SIG-M5 (cell line): ENCODE measurements around the gene ANKMY2.
A peak's percentile ranks its signal among the peaks of the same experiment; 100 is the strongest.
"Not testable (repeated sequence)": the region's sequence is repeated elsewhere in the genome, so short reads cannot be mapped to it uniquely, and the experiment has no call there.

Experiments used
- DNase-seq: peaks from one replicate; lab custom pipeline; 2025; lab: John Stamatoyannopoulos, UW

ANKMY2 gene

DNA sequence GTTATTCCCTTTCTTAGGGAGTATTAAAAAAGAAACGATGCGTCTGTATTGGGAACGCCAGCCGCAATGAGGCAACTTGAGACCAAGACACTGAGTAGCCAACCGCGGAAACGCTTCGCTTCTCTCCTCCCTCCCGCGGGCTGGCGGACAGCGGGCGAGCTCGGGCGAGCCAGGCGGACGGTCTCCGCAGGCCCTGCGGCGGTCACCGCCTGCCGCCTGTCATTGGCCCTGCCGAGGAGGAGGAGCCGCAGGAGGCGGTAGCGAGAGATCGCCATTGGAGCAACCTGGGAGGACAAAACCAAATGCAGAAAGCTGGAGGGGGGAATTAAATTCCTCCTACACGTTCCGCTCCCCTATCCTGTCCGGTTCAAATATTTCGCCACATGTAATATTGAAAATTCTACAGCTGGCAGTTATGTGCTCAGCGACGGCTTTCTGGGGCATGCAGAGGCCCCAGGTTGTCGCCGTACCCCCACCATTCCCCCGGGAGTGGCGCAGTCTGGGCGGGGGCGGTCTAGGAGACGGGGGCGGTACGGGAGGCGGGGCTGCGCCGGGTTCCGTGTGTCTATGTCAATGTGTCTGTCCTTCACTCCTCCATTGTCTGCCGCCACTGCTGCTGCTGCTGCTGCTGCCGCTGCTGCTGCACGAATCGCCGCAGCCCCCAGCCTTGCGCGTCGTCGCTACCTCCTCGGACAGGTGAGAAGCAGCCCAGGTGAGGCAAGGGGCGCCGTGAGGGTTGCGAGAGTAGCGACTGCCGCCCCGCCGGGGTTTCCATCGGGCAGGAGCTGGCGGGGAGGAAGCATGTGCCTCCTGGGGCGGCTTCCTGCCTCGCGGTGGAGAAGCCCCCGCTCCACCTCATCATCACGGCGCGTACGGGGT, at the start of gene ANKMY2, which contains the start of gene BZW2:
ANKMY2 (minus strand) TSS at position 162 of the 879 bp plus-strand sequence. CDS start 181 bp downstream, outside the sequence.
BZW2 (plus strand) TSS at position 589 of the 879 bp plus-strand sequence. CDS start 19,263 bp downstream, outside the sequence.
- DNase-seq: peak; percentile 73

DNA sequence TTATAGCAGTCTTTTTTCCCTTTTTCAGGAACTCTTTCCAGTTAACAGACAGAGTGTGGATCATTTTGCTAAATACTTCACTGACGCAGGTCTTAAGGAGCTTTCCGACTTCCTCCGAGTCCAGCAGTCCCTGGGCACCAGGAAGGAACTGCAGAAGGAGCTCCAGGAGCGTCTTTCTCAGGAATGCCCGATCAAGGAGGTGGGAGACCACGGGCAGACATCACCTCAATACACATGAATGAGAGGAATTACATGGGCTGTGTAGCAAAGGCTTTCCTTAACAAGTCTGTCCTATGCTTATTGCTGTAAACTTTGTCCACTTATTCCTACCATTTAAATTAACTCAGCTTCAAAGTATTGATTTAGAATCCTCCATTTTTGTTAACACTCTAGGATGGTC, 49.3 kb upstream of the ANKMY2 start:
- DNase-seq: no peak

DNA sequence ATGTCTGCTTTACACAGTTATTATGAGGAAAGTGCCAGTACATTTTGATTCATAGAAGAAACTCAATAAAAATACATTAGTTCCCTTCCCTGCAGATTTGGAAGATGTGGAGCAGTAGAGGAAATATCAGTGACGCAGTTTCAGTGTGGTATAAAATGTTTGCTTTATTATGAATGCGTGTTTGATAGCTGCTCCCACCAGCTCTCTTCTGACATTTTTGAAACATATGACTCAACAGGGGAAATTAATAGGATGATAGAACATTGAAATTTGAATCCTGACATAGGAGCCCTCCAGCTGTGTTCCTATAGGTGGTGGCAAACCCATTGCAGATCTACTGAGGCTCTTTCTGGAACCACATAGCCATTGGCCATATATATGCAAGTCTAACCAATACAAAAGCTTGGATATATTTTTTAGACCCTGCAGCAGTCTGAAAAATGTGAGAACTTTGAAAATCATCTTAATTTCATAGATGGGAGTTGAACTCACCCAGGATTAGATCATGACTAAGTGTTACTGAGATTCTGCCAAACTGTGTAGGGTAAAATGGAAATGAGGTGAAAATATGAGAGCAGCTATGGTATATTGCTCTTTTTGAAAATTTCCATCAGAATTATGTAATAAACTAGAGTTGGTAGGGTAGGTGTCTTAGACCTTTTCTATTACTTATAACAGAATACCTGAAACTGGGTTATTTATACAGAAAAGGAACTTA, 48.2 kb upstream of the ANKMY2 start:
- no peak for DNase-seq

DNA sequence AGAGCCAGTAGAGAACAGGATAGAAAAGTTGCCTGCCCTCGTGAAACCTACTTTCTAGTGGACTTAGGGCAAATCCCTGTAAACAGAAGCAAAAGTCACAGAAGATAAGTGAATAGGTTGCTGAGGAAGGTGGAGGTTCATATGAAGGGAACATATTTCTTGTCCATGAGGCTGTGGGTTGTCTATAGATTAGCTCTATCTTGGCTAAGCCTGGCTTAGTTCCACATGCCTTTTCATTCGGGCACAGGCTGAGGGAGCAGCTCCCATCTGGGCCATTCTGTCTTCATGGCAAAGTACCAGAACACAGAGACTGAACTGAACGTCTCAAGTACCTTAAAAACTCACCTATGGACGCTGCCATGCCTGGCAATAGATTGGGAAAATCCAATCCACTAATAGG, 45.7 kb upstream of the ANKMY2 start:
- DNase-seq: no peak

DNA sequence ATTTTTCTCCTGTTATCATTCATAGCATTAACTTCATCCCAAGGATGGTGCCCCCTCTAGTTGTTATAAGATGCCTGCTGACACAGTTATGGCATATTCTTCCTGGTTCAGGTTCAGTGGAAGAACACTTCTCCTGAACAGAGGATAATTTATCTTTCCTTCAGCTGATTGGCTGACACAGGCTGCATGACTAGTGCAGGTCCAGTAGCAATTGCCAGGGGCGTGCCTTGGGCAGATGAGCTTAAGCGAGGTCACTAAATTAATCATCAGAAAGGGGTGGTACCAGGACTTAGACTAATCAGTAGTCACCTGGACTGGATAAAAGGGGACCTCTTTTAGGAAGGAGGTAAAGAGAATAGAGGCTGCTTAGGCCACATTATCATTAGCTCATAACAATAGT, 42.7 kb upstream of the ANKMY2 start:
- no peak for DNase-seq

DNA sequence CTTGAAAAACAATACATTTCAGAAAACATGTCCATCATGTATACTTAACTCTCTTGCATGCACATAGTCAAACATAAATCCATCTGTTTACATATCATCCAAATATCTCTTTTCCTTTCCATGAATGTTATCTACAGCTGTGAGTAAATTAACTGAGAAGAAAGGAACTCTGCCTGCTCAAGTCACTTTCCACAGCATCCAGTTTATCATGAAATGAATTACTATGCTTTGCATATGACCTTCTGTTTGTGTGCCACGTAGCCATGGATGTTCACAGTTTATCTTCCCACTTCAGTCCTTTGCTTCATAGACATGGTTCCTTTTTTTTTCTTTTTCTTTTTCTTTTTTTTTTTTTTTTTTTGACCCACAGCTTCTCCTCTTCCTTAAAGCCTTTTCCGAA, 40.0 kb upstream of the ANKMY2 start:
- DNase-seq: no peak

DNA sequence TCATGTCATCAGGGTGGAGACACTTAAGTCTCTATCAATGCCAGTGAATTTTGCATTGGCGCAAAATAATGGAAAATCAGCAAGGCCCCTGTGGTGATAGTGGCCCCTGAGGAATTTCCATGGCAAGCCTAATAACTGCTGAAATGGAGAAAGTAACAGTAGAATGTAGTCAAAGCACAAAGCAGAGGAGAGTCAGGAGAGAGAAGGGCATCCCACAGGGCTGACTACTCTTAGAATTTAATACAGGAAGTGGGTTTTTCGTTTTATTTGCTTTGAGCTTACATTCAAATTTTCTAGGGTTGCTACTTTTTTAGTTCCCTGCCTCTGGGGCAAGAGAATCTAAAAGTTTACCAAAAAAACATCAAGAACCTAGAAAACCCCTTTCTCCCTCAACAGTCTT, 39.4 kb upstream of the ANKMY2 start:
- DNase-seq: no peak

DNA sequence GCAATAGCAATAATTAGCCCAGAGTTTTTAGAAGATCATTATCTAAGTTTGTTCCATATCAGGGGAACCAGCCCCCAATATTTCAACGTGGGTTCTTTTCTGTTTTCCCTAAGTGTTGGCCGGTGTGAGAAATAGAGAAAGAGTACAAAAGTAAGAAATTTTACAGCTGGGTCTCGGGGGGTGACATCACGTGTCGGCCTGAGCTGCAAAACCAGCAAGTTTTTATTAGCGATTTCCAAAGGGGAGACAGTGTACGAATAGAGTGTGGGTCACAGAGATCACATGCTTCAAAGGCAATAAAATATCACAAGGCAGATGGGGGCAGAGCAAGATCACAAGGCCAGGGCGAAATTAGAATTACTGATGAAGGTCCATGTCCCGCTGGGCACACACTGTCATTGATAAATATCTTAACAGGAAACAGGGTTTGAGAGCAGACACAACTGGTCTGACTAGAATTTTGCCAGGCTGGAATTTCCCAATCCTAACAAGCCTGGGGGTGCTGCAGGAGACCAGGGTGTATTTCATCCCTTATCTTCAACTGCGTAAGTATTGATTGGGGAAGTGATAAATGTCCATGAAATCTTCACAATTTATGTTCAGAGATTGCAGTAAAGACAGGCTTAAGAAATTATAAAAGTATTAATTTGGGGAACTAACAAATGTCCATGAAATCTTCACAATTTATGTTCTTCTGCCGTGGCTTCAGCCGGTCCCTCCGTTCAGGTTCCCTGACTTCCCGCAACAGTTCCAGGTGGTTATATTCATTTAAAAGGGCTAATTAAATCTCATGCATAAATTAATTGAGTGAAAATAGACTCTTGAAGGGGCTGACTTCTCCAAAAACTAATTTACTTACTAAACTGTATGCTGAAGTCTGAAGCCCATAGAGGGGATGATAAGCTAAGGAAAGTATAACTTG, 33.4 kb upstream of the ANKMY2 start:
- not testable (repeated sequence) for DNase-seq

DNA sequence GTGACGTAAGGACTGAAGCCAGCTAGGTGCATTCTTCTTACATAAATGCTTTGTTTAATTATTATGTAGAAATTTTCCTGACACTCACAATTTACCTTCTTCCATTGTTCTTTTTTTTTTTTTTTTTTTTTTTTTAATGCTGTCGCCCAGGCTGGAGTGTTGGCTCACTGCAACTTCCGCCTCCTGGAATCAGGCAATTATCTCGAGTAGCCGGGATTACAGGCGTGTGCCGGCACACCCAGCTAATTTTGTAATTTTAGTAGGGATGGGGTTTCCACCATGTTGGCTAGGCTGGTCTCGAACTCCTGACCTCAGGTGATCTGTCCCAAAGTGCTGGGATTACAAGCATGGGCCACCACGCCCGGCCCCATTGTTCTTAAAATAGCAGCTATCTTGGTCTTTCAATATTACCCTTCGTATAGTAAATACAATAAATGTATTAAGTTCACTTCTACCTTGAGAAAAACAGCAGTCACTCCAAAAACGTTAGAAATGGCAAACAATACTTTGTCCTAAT, 32.5 kb upstream of the ANKMY2 start:
- no peak for DNase-seq

DNA sequence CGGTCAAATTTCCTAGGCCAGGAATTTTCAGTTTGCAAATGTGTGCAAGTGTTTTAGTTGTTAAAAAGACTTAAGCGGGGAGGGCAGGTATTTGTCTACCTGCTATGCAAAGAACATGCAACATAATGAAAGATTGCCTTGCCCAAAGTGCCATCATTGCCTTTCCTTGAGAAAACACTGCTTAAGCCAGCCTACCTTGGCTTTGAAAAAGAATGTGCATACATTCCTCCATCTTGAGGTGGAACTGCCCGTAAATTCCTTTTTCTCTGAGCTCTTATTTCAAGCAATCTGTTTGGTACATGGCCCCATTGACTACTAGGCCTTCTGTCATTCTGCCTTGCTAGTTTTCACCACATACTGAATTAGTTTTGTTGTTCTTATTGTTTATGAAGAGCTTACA, 29.7 kb upstream of the ANKMY2 start:
- DNase-seq: no peak

DNA sequence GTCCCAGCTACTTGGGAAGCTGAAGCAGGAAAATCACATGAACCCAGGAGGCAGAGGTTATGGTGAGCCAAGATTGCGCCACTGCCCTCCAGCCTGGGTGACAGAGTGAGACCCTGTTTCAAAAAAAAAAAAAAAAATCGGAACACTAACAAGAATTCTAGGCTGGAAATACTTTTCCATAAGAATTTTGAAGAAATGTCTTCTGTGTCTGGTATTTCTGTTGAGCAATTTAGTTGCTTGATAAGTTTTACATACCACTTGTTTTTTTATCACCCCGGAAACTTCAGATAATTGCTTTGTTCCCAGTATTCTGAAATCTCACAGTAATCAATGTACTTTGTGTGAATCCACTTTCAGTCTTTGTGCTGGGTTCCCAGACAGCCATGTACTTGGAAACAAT, 26.3 kb upstream of the ANKMY2 start:
- no peak for DNase-seq

DNA sequence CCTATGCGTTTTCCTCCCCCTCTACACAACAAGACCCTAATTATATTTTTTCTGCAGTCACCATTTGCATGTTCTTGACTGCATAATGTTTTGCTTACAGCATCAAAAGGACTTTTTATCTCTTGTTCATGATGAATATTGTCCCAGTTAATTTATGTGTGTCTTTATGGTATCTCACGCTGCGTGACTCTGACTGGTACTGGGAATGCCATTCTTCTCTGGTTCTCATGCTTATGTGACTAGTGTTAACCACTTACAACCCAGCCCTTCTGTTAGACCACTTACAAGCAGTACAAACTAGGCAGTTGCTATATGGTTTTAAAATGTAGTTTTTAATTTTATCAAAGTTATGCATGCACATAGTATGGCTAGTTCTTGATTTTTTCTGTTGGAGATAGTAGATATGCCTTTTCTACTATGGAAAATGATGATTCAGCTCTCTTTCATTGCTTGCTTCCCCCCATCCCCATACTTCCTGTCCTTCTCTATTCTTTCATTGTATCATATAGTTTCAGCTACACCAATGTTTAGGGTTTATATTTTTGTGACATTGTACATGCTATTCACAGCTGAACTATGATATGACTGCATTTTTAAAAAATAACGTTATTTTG, 25.3 kb upstream of the ANKMY2 start:
- DNase-seq: no peak

DNA sequence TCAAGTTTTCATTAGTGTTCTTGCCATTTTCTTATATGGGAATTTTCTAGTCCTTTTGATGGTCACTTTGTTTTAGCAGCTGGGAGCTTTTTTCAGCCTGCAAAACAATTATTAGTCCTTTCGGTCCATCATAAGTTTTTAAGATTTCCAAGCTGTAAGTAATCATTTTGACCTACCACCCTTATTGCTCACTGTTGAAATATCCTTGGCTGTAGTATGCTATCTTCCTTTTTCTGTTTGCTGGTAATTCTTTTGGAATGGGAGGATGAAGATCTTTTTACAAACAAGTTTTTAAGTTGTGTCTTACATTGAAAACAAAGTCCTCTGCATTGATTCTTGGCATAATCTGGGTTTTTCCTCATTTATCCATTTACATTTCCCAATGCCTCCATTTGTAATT, 24.5 kb upstream of the ANKMY2 start:
- no peak for DNase-seq

DNA sequence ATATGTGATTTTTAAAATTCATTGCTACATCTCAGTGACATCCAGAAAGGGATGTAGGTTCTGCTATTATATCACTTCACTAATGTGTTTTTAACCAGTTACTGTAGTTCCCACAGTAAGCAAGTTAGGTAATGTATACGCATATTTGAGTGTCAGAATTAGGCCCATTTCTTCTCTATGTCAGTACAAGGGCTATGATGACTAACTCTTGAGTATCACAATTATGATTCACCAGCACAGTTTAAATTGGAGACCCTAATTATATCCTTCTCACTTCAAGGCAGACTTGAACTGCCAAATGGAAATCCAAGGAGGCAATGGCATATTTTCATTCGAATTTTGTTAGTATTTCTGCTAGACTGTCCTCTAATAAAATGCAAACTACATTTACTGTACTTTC, 24.0 kb upstream of the ANKMY2 start:
- DNase-seq: no peak

DNA sequence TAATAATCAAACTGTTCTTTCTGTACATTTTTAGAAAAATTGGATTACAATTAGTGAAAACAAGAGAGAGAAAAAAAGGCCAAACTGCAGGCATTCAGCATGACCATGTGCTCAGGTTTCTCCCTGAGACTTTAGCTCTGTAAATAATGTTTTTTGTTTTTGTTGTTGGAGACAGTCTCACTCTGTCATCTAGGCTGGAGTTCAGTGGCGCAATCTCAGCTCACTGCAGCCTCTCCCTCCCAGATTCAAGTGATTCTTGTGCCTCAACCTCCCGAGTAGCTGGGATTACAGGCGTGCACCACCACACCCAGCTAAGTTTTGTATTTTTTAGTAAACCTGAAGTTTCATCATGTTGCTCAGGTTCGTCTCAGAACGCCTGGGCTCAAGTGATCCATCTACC, 23.4 kb upstream of the ANKMY2 start:
- DNase-seq: no peak

DNA sequence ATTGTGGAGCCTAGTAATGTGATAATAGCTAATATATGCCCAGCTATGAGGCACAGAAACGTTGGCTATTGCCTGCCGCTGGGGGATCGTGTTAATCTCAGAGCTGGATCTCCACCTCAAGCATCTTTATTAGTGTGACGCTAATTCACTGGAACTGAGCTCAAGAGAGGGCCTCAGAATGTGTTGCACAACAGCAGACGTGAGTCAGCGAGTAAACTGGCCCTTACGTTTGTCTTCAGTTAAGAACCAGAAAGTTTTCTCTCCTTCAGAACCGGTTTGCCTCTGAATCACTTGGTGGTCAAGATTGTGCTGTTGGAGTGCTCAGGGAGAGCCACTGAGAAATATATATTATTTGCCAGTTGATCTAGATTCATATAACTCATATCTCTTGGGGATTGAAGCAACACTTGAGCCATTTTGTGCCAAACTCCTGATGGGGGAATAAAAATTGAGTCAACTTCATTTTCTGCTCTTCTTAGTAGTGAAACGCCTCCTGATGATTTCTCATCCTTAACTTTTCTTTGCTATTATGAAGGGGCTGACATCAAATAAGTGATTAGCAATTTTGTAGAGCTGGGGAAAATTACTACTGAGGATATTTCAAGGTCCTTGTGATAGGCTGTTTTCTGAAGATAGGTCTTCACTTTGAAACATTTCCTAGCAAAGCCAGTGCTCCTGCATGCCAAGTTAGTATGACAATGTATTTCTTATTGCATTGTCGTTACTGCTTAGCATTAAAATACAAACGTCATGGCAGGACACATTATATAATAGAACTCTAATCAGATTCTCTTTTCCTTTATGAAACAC, 22.7 kb upstream of the ANKMY2 start:
- DNase-seq: peak; percentile 80

DNA sequence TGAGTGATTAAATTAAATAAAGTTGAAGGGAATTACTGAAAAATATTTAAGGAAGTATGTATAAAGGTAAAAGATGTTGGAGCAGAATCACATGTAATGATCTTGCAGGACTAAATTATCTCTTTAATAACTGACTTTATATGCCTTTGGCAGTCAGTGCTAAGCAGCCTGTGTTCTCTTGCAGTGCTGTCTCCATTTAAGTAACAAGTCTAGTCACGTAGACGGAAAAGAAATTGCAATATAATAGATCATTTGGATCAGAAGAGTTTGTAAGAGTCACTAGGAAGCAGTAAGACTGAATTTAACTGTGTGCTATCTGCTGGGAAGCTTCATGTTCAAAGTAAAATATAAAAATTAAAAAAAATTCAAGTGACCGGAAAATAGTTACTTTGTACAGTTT, 21.8 kb upstream of the ANKMY2 start:
- no peak for DNase-seq

DNA sequence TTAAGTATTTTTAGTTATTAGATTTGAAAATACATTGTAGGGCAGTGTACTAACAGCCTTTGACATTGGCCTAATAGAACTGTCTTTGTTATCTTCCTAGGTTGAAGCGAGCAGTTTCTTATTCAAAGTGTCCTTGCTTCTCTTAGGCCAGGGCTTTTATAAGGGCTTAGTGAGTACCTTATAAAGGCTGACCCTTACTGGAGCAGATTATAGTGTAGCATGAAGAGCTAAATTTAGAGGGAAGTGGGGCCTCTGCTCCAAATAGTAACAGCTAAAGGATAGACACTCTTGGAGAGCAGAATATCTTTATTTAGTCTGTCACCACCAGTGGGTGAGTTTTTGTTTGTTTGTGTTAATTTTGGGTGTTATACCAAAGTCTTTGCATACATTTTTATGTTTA, 16.4 kb upstream of the ANKMY2 start:
- no peak for DNase-seq

DNA sequence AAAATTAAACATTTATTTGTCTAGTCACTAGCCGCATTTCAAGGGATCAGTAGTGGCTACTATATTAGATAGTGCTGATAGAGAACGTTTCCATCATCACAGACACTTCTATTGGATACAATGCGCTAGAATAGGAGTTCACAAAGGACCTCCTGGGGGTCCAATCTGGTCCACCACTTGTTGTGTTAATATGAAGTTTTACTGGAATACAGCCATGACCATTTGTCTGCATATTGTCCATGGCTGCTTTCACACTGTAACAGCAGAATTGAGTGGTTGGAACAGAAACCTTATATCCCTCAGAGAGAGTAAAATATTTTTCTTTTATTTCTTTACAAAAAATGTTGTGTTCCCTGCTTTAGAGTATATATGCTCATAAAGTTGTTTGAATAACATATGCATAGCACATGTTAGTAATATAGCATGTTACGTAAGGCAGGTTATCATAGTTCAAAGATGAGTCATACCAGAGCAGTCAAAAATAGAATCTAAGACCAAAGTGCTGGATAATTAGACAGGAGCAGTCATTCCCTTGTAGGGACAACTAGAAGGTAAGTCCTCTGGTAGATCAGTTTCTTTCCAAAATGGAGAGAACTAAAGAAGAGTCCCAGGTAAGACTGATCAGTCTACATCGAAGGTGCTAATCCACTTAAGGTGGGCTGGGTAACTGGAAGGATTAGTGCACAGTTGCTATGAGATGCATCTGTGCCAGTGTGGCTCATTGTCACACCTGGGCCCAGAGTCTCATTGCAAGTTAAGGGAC, 15.3 kb upstream of the ANKMY2 start:
- no peak for DNase-seq
